HUES64 (cell line): Measurements from ENCODE around the gene SH2D3A.

Experiments
- H3K27ac ChIP-seq: 2 replicates; pipeline ENCODE4 v1.7.0; 2013; ENCODE audit warnings: low read depth, low read length, inconsistent platforms
- H3K27me3 ChIP-seq: 2 replicates; pipeline ENCODE4 v1.6.1; 2013; ENCODE audit warnings: mild to moderate bottlenecking, low read length; ENCODE audit not compliant: insufficient read depth
- H3K36me3 ChIP-seq: 2 replicates; pipeline ENCODE4 v1.6.1; 2013; ENCODE audit warnings: mild to moderate bottlenecking, low read length; ENCODE audit not compliant: insufficient read depth
- H3K4me1 ChIP-seq: 2 replicates; pipeline ENCODE4 v1.6.1; 2013; ENCODE audit warnings: mild to moderate bottlenecking, low read length, moderate library complexity; ENCODE audit not compliant: insufficient read depth
- H3K4me3 ChIP-seq: 2 replicates; pipeline ENCODE4 v1.5.1; 2013; ENCODE audit warnings: mild to moderate bottlenecking, low read length, moderate library complexity
- H3K9ac ChIP-seq: 2 replicates; pipeline ENCODE4 v1.6.1; 2013; ENCODE audit warnings: mild to moderate bottlenecking, low read depth, low read length
- H3K9me3 ChIP-seq: 2 replicates; pipeline ENCODE4 v1.6.1; 2013; ENCODE audit warnings: low read depth, low read length; ENCODE audit not compliant: insufficient read depth
- WGBS: fragments of 150-250, 120-280 bp; methylation state at CpG from one replicate; pipeline ENCODE4 v1.1.7; 2013; ENCODE audit warnings: missing lambda C conversion rate; 5-methylcytosine and 5-hydroxymethylcytosine counted together

SH2D3A gene

DNA sequence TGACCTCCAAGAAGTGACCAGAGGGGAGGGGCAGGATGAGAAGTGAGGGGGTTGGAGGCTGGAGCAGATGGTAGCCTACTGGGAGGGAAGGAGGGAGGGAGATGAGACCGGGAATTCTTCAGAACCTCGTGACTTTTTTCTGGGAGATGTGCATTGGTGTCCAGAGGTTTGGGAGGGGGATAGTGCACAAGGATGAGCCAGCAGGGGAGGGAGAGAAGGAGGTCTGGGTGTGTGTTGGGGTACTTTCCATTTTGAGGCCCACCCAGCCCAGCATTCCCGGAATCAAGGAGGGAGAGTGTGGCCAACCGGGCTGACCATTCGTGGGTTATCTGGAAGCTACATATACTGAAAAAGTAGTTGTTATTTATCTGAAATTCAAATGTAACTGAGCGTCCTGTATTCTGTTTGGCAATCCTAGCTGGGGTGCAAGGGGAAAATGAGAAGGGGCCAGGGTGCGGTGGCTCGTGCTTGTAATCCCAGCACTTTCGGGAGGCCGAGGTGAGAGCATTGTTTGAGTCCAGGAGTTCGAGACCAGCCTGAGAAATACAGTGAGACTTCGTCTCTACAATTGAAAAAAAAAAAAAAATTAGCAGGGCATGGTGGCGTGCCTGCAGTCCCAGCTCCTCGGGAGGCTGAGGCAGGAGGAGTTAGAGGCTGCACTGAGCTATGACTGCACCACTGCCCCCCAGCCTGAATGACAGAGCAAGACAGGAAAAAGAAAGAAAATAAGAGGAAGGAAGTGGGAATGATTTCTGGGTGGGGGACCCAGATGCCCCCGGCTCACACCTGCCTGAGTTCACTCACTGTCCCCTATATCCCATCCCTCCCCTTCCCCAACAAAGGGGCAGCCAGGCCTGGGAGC lies 42.4 kb downstream of the SH2D3A start:
- no peaks in the 10 kb centered on the region for H3K27me3 ChIP-seq
- no peak overlapping the region for H3K27ac ChIP-seq
- no peaks in the 10 kb centered on the region for H3K9me3 ChIP-seq
- no peak overlapping the region for H3K4me3 ChIP-seq
- no peak overlapping the region for H3K9ac ChIP-seq
- 89% methylated on average over 15 of the region's 15 CpGs for WGBS
- H3K4me1 ChIP-seq, result no peaks in the 10 kb centered on the region
- no peaks in the 10 kb centered on the region for H3K36me3 ChIP-seq

DNA sequence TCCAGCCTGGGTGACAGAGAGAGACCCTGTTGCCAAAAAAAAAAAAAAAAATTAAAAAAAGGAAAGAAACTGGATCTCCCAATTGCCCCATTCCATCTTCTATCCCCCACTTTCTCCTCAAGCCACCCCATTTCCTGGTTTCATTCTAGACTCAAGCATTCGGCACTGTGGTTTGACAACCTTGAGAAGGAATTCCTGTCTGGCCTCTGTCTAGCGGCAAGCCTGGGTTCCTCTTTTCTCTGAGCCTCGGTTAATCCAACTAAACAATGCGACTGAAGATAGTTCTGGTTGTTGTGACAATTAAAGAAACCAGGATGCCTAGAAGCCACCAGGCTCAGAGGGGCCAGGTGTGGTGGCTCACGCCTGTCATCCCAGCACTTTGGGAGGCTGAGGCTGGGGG lies 43.5 kb downstream of the SH2D3A start:
- WGBS, result 91% methylated on average over 5 of the region's 5 CpGs
- H3K36me3 ChIP-seq, result no peaks in the 10 kb centered on the region
- no peaks in the 10 kb centered on the region for H3K9me3 ChIP-seq
- no peak overlapping the region for H3K9ac ChIP-seq
- H3K4me1 ChIP-seq, result no peaks in the 10 kb centered on the region
- H3K27me3 ChIP-seq, result no peaks in the 10 kb centered on the region
- no peak overlapping the region for H3K27ac ChIP-seq
- no peak overlapping the region for H3K4me3 ChIP-seq

DNA sequence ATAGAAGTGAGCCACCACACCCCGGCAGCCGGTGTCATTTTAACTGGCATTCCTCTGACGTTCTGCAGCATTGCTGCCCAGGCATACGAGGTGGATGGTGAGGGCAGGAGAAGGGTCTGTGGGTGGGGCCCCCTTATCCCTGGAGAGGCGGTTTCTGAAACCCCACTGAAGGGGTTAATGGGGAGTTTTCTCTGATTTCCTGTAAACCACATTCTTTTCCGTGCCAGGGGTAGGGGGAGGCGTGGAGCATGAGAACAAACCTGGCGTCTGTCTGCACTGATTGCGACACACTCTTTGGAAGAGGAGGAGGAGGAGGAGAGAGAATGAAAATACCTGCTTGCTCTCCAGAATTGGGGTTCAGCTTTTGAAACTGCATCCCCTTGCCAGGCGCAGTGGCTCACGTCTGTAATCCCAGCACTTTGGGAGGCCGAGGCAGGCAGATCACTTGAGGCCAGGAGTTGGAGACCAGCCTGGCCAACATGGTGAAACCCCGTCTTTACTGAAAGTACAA lies 44.1 kb downstream of the SH2D3A start:
- no peaks in the 10 kb centered on the region for H3K27me3 ChIP-seq
- 59% methylated on average over 13 of the region's 13 CpGs for WGBS
- H3K36me3 ChIP-seq, result no peaks in the 10 kb centered on the region
- H3K9ac ChIP-seq, result no peak overlapping the region
- H3K4me1 ChIP-seq, result no peaks in the 10 kb centered on the region
- no peaks in the 10 kb centered on the region for H3K9me3 ChIP-seq
- H3K27ac ChIP-seq, result no peak overlapping the region
- H3K4me3 ChIP-seq, result no peak overlapping the region

DNA sequence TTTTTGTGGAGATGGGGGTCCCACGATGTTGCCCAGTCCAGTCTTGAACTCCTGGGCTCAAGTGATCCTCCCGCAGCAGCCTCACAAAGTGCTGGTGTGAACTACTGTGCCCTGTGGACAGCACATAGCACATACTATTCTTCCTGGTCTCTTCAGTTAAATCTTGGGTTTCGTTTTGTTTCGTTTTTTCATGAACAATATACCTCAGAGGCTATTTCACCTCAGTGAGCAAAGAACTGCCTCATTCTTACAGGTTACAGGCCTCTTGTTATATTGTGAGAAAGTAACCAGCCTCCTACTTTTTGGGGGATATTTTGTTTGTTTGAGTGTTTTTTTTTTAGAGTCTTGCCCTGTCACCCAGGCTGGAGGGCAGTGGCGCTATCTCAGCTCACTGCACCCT lies 45.5 kb downstream of the SH2D3A start:
- Histone ChIP-seq H3K27ac (no peak overlapping the region), H3K9ac (no peak overlapping the region), H3K36me3 (no peaks in the 10 kb centered on the region), H3K4me3 (no peak overlapping the region), H3K4me1 (no peaks in the 10 kb centered on the region), H3K9me3 (no peaks in the 10 kb centered on the region), H3K27me3 (no peaks in the 10 kb centered on the region)
- WGBS, result 92% methylated on average over 5 of the region's 5 CpGs

DNA sequence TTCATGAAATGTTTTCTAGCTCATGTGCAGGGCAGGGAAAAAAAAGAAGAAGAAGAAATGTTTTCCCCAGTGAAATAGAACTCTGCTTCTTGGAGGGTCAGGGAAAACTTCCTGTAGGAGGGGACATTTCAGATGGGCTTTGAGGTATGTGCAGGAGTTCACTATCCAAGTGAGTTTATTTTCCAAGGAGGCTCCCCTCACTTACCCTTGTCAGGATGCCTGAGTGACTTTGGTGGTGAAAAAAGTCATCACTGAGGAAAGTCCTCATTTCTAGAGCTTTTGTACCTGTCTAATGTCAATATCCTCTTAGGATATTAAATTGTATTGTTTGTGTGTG lies 46.1 kb downstream of the SH2D3A start:
- no peak overlapping the region for H3K27ac ChIP-seq
- no peaks in the 10 kb centered on the region for H3K27me3 ChIP-seq
- no peak overlapping the region for H3K9ac ChIP-seq
- H3K9me3 ChIP-seq, result no peaks in the 10 kb centered on the region
- H3K4me1 ChIP-seq, result no peaks in the 10 kb centered on the region
- no peak overlapping the region for H3K4me3 ChIP-seq
- no peaks in the 10 kb centered on the region for H3K36me3 ChIP-seq

DNA sequence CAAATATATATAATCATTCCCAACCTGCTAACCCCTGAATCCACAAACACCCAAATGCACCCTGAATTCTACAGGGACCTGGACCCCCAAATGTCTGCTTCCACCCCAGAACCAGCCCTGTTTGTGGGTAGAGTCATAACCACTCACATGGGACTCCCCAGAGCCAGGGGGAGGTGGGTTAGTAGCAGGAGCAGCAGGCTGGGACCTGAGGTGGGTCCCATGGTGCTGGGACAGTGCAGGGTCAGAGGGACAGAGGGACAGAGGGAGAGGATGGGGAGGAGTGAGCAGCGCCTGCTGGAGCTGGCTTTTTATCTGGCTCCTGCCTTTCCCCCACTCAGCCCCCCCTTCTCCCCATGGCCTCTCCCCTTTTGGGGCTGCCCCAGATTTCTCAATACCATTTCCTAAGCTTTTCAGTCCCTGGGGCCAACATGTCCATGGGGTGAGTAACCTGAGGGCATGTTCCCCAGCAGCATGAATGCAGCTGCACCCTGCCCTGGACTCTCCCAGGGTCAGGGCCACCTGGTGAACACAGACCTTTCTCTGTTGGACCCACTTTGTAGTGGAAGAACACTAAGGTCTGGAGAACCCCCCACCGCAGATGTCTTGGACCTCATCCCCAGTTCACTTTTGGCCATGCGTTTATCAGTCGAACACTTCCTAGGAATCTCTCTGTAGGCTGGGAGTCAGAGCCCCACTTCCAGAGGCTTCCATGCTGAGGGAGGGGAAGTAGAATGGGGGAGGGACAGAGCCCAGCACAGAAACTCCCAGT lies 46.7 kb downstream of the SH2D3A start, which contains the start of gene C3:
Gene C3, minus strand, starts transcription at position 282 of the 769 bp plus-strand sequence. Its CDS starts 61 bp downstream, at position 221.
- Histone ChIP-seq H3K9me3 (no peaks in the 10 kb centered on the region), H3K4me1 (no peaks in the 10 kb centered on the region), H3K27me3 (no peaks in the 10 kb centered on the region), H3K4me3 (no peak within 1 kb of the TSS), H3K9ac (no peak within 1 kb of the TSS), H3K36me3 (no peaks in the 10 kb centered on the region), H3K27ac (no peak within 1 kb of the TSS)
- WGBS, result 93% methylated on average over 4 of the region's 4 CpGs

DNA sequence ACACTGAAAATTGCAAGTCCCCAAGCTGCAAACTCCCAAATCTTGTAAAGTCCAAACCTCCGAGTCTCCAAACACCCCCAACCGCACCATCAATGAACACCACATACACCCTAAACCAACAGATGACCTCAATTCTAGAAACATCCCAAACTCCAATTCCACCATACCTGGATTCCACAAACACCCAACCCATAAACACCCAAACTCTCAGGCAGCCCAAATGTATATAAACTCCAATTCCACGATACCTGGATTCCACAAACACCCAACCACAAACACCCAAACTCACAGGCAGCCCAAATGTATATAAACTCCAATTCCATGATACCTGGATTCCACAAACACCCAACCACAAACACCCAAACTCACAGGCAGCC lies 47.3 kb downstream of the SH2D3A start:
- H3K4me3 ChIP-seq, result no peak overlapping the region
- no peaks in the 10 kb centered on the region for H3K9me3 ChIP-seq
- H3K27ac ChIP-seq, result no peak overlapping the region
- no peaks in the 10 kb centered on the region for H3K4me1 ChIP-seq
- H3K27me3 ChIP-seq, result no peaks in the 10 kb centered on the region
- WGBS, result 91% methylated on average over 3 of the region's 3 CpGs
- H3K9ac ChIP-seq, result no peak overlapping the region
- H3K36me3 ChIP-seq, result no peaks in the 10 kb centered on the region

DNA sequence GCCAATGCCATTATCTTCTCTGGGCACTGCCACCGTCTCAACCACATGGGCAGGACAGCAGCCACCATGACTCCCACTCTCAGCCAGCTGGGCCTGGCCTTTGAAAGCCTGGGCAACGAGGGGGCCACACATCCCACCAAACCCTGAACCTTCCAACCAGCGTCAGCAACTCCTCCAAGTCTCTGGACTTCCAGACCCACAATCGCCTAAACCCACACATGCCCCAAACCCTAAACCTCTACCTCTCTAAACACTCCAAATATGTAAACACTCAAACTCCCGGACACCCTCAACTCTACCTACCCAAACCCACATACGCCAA lies 47.7 kb downstream of the SH2D3A start:
- H3K9ac ChIP-seq, result no peak overlapping the region
- no peaks in the 10 kb centered on the region for H3K27me3 ChIP-seq
- no peaks in the 10 kb centered on the region for H3K36me3 ChIP-seq
- H3K9me3 ChIP-seq, result no peaks in the 10 kb centered on the region
- no peak overlapping the region for H3K27ac ChIP-seq
- WGBS, result 91% methylated on average over 6 of the region's 6 CpGs
- no peak overlapping the region for H3K4me3 ChIP-seq
- H3K4me1 ChIP-seq, result no peaks in the 10 kb centered on the region

DNA sequence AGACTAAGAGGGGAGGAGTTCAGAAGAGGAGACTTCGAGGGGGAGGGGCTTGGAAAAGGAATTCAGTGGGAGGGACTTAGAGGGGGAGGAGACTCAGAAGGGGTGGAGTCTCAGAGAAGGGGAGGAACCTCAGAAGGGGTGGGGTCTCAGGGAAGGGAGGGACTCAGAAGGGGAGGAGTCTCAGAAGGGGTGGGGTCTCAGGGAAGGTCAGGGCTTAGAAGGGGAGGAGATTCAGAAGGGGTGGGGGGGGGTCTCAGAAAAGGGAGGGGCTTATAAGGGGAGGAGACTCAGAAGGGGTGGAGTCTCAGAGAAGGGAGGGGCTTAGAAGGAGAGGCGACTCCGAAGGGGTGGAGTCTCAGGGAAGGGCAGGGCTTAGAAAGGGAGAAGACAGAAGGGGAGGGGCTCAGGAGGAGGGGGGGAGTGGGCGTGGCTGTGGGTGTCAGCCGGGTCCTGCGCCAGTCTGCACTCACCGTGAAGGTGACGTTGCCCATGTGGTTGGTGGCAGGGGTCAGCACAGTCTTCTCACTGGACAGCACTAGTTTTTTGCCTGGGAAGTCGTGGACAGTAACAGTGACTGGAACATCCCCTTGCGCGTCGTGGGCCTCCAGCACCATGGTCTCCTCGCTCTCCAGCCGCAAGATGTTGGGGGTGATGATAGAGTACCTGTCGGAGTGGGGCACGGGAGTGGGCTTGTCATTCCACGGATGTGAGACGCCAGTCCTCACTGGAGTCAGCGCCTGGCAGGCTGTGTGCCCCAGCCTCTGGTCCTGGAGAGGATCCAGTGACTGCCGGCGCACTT lies 48.3 kb downstream of the SH2D3A start:
- no peak overlapping the region for H3K27ac ChIP-seq
- WGBS, result 91% methylated on average over 21 of the region's 21 CpGs
- no peaks in the 10 kb centered on the region for H3K36me3 ChIP-seq
- no peak overlapping the region for H3K4me3 ChIP-seq
- H3K27me3 ChIP-seq, result no peaks in the 10 kb centered on the region
- H3K4me1 ChIP-seq, result no peaks in the 10 kb centered on the region
- no peak overlapping the region for H3K9ac ChIP-seq
- H3K9me3 ChIP-seq, result no peaks in the 10 kb centered on the region

DNA sequence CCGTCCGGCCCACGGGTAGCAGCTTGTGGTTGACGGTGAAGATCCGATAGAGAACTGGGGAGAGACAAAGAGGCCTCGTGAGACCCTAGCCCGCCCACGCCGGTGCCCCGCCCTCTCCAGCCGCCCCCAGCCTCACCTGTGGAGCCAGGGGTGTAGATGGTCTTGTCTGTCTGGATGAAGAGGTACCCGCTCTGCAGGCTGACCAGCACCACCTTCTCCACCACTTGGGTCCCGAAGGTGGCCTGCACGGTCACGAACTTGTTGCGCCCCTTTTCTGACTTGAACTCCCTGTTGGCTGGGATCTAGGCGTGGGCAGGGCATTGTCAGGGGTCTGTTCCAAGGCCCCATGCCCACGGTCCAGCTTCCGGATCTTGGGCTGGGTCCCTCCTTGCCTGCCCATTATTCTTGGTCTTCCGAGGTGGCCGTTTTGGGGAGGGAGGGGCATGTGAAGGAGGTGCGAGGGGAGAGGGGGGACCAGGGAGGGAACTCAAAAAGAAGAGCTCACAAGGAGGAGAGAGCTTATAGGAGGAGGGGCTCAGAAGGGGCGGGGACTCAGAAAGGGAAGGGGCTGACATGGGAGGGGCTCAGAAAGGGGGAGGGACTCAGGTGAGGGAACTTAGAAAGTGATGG lies 49.0 kb downstream of the SH2D3A start:
- H3K4me1 ChIP-seq, result no peaks in the 10 kb centered on the region
- H3K4me3 ChIP-seq, result no peak overlapping the region; the same call in 1 of the 2 replicates
- no peaks in the 10 kb centered on the region for H3K9me3 ChIP-seq
- no peaks in the 10 kb centered on the region for H3K36me3 ChIP-seq
- 89% methylated on average over 23 of the region's 23 CpGs for WGBS
- no peak overlapping the region for H3K27ac ChIP-seq
- no peaks in the 10 kb centered on the region for H3K27me3 ChIP-seq
- no peak overlapping the region for H3K9ac ChIP-seq
